HG03442 (cell line): ENCODE data around the gene GBX2.

Experiments used
- ATAC-seq: cut with Tn5 transposase; IDR thresholded peaks from one replicate; pipeline ENCODE4 v1.9.1; 2021; ENCODE audit warnings: mild to moderate bottlenecking, moderate library complexity; ENCODE audit not compliant: unreplicated experiment

The GBX2 gene

DNA sequence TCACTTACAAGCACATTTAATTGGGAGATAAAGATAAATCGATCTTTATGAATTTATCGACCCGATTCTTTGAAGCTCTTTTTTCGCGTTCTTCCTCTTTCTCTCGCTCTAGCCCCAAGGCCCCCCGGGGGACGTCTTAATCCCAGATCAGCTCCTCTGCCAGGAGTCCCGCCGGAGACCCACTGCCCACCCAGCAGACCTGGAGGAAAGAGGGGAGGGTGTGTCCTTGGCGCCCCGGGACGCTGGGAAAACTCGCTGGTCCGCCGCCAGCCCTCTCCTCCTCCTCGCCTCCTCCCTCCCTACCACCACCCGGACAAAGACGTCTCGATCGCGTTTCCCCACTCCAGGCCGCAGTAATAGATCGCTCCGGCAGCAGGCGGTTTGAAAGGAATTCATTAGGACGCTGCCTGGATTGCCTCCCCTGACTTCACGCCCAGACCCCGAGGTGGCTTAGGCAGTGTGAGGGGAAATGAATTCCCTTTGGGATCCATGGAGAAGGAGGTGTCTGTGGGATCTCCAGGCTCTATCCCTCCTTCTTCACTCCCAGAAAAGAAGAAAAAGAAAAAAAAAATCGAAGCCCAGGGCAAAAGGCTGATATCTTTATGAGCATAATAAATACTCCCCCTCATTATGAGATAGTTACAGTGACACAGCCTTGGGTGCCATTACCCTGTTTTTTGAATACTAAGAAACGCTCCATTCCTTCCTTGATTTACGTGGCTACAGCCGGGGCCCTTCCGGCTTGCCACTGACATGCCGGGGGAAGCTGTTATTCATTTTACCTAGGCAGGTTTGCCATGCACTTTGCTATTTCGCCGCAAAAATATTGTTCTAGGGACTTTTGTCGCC, 1.8 kb upstream of the GBX2 start:
- no peak for ATAC-seq

DNA sequence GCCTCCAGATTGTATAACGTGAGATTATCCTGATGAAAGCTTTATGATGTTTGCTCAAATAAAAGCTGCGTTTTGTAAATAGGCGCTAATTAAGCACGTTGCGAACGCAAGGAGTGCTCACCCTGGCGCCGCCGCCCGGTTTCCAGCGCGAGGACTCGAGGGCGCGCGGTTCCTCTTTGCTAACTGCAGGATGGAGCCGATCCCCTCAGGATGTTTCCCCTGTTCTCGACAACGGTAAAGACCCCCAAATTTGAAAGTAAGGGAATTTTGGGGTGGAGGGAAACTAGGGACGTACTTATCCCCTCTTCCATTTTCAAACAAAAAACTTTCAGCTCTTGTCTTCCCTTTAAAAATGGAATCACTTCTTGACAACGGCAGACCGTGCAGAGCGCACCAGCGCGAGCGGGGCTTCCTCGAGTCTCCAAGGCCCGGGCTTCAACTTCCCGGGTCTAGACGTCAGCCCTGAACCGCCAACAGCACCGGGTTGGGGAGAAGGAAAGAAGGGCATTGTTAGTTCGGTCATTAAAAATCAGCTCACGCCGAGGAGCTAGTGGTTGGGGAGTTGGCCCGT, 1.1 kb upstream of the GBX2 start:
- no peak for ATAC-seq

- ATAC-seq = no peak
These were observed 683 bp downstream of the GBX2 start for GRCh38 chr2:236167297-236168109.

GRCh38 chr2:236166796-236167296, 1.3 kb downstream of the GBX2 start:
- no peak for ATAC-seq

DNA sequence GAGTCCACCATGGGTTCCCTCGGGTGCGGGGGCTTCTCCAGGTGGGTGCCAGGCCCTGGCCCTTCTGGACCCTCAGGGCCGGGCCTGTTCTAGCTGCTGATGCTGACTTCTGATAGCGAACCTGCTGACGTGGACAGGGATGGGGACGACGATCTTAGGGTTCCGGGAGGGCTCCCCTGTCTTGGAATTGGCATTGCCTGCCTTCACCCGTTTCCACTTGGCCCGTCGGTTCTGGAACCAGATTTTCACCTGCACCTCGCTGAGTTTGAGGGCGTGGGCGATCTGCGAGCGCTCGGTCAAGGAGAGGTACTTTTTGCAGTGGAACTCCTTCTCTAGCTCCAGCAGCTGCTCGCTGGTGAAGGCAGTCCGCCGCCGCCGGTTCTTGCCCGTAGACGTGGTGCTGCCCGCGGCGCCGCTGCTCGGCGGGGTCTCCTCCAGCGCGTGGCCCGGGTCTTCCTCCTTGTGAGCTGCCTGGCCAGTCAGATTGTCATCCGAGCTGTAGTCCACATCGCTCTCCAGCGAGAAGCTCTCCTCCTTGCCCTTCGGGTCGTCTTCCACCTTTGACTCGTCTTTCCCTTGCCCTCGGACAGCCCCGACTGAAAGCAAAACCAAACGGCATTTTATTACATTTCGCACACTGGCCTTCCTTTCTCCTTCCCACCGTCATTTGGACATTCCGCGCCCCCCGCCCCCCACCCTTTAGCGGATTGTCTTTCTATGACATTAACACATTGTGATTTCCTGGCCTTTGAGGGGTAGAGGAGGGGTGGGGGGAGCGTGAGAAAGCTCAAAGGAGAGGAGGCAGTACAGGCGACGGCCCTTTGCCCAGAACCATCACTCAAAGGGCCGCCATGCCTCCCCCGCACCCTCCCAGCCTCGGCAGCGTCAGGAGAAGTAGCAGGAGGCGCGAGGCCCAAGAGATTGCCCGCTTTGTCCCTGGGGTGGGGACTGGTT, 2.1 kb downstream of the GBX2 start:
- ATAC-seq = no peak

DNA sequence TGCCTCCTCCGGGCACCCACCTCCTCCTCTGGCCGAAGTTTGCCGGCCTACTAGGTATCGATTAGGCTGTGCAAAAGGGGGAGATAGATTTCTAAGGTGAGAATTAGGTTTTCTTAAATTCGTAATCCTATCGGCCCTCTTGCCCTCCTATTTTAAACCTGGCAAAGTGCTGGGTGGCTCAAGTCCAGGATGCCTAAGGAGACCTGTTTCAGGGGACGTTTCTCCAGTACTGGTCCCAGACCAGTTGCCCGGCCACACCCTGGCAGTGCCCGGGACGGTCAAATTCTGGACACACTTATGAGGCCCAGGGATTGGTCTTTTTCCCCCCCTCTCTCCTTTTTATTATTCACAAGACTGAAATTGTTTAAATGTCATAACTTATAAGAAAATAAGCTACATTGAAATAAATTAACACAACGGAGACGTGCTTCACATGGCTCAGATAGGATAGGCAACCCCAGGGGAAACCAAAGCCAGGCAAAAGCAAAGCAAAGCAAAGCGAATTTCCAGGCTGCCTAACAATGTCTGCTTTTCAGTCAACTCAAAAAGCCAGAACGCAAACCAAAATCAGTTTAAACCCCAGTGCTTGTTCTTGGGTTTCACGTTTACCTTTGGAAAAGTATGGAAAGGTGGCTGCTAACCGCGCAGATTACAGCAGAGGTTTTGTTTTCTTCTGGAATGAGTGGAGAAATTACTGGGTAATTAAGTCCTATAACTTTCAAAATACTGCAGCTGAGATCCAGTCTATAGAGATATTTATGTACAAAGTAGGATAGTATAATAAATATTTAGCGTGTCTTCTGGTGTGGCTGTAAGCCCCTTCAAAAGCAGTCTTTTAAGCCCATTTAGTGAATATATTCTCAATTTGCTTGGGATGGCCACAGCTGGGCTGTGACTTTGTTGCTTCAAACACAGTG, 3.0 kb downstream of the GBX2 start:
- no peak for ATAC-seq

DNA sequence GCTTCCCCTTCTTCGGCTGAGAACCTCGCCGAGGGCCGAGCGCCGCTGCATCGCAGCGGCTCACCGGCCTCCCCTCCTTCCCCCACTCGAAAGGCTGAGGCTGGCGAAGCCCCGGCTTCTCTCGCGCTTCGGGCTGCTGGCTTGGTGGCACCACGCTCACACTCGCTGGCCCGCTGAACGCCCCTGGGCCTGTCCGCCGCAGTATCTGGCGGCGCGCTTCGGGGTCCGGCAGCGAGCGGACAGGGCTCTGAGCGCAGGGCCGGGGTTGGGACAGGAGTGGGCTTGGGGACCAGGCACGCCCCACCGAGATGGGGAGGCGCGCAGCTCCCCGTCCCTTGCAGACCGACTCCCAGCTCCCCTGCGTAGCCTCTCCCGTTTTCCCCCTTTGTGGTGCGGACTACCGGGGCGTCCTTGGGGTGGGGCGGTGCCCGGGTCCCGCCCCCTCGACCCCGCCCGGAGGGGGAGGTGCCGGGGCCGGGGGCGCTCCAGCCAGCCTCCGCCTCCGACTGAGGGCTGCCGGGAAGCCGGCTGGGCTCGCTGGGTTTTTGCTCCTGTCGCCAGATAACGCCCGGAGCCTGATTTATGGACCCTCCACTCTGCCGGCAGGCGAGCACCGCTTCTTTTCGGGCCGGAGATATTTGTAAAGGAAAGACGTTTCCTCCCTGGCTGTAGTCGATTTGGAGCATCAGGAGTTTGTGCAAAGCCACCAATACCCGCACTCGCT, 3.8 kb downstream of the GBX2 start:
- no peak for ATAC-seq

DNA sequence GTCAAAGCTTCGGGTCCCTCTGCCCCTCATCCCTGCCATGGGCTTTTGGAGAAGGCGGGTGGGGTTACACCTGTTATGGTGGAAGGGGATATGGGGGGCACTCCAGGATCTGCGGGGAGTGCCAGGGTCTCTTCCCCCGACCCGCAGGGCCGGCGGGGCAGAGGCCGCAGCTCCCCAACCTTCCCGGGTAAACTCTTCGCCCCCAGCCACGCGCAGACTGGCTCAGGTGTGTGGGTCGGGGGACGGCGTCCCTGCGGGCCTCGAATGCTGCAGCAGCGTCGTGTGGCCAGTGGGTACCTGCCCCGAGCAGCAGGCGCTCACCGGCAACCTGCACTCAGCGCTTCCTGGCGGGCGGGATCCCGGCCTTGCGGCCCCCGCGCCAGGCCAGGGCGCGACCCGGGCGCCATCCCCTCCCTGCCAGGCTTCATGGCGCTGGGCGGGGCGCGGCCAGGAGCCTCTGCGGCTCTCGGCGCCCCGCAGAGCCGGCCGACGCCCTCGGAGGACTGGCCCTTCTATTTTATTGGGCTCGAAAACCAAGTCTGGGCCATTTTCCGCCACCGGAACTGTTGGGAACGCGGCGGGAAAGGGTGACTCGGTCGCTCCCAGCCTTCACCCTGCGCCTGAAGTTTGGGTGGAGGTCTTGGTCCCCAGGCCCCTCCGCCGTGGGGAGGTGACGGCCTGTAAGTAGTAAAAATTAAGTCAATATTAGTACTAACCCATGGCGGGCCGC, 4.5 kb downstream of the GBX2 start:
- no peak for ATAC-seq

DNA sequence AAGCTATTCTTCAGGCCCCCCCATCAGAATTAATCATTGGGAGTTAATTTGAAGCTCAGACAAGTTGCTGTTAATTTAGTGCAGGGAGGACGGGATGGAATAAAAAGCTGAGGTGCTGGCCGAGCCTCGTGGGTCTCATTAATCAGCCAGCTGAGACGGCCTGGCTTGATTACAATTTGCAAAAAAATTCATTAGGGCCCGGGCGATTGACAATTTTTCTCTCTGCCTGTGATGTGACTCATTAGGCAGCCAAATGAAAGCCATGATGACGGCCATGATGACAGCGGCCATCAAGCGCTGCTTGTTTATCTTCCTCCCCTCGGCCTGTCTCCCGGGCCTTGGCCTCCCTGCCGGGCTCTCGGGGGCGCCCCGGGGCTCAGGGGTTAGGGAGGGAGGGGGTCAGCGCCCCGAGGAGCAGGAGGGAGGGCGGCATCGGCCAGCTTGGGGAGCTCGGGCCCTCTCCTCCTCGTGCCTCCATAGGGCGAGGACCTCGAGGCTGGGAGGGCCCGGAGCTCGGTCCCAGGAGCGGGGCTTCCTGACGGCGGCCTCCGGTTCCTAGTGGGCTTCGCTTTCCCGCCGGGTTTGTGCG, 5.2 kb downstream of the GBX2 start:
- ATAC-seq = no peak

- ATAC-seq = no peak
These were observed 5.9 kb downstream of the GBX2 start for GRCh38 chr2:236162031-236162845.

- no peak for ATAC-seq
These were observed 6.7 kb downstream of the GBX2 start for GRCh38 chr2:236161531-236161930.

DNA sequence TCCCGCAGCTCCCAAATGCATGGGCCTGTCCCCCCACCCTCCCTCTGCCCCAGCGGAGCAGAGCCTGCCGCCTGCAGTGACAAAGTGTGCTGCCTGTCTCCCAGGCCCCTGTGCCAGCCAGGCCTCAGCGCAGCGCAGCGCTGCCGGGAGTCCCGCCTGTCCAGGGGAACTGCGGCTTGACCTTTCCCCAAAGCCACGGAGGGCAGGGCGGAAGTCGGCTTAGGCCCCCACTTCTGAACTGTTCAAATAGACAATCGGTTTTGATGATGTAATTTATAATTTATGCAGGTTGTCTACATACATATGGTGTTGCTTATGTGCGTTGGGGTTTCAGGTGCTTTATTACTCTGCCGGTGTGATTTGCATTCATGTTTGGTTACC, 7.1 kb downstream of the GBX2 start:
- ATAC-seq = no peak

DNA sequence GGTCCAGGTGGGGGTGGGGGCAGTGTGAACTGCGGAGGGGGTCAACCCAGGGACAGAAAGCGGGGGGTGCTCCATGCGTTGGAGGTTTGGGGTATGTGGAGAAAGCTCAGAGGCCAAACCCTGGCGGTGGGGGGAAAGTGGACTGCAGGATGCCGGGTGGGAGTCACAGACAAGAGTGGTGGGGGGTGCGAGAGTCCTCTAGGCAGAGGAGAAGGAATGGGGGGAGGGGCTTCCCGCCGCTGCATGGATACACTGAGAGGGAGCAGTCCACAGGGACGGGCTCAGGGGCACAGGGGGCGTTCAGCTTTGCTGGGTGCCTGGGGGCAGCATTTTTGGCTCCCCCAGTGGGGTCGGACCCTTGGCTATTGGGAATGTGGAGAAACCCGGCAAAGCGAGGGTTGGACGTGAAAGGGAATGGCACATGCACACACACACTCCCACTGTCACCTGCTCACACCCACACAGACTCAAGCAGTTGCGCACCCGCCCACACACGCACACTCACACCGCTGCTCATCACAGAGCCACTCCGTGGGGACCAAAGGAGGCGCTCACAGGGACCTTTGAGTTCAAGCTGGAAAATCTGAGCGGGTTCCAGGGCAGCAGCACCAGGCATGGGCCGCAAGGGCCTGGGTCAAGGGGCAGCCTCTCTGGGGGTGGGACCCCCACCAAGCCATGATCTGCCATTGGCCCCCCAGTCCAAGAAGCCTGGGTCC, 7.7 kb downstream of the GBX2 start:
- no peak for ATAC-seq

DNA sequence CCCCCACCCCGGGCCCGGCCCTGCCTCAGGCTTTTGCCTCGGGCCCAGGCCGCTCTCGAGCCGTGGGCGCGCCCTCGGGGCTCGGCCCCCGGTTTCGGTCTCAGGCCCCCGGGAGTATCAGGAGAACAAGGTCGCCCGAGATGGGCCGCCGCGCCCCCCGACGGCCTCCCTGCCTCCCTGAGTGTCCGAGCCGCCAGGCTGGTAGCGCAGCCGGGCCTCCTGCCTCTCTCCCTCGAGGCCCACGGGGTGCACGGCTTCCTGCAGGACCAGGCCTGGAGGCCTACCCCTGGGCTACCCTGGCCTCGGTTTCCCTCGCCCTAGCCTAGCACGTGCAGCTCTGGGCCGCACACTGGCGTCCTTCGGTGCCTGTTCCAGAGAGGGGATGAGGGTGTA, 8.4 kb downstream of the GBX2 start:
- no peak for ATAC-seq

DNA sequence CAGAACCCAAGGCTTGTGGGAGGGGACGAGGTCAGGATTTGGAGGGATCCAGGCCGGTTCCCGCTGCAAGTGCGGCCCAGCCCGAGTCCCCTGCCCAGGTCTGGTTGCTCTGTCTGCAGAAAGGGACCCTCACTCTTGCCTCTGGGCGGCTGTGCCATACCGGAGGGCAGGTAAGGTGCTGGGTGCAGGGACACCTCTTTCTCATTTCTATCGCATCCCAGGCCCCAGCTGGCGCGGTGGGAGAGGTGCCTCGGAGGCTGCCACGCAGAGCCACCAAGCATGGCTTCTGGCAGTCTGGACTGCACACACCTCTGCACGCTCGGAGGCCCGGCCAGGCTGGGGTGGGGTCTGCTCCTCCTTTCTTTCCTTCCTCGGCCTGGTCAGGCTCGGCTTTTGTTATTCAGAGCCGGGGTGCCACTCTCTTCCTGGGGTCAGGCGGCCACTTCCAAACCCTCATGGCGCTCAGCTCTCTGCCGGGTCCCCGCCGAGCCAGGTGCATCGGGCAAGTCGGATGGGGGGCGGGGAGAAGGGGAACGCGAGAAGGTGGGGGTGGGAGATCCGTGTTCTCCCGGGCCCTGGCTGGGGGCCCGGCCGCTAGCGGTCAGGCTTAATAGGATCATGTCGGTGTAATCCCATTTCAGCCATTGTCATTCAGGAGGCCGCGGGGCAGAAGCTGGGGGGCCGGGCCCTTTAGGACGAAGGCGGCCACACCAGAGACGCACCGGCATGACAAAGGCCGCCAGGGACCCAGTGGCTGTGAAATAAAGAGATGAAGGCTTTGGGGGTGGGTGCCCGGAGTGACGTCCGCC, 9.0 kb downstream of the GBX2 start:
- ATAC-seq = no peak
